GM20431 (cell line): Measurements from ENCODE around the gene METTL17.
"Not testable (repeated sequence)": the region's sequence is repeated elsewhere in the genome, so short reads cannot be mapped to it uniquely, and the experiment has no call there.

ENCODE experiments used
- in situ Hi-C: fragments of 300-500 bp; cut with MseI, MboI; formaldehyde crosslinking; loops from one replicate; pipeline ENCODE4 v1.15.0; 2020; ENCODE audit warnings: low sequenced_read_pairs; ENCODE audit not compliant: unreplicated experiment

METTL17 gene

DNA sequence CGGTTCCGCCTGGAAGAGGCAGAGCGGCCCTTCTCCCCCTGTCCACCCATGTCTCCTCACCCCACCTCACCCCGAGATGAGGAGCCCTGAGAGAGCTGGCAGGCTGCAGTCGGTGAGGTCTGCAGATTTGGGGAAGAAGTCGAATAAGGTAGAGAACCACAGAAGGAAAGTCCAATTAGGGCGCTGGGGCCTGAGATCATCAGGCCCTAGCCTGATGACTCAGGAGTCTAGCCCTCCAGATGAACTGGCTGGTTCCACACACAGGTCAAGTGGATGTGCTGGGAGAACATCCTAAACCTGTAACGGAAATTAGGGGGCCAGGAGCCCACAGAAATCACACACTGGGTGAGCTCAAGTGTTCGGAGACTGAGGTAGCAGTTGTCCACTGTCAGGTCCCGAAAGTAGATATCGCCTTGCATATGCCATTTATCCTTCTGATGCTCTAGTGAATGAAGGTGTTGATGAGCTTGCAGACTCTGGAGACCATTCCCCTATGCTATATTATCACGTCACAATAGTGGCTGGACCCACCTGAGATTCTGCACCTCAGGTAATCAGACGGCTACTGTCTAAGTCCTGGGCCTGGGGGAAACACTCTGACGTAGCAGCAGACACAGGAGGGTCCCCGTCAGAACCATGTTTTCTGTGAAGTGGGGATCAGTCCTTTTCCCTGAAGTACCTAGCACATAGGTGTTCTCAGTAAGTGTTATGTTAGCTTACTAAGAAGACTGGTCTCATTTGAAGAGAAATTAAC, 886 bp upstream of the METTL17 start:
- in situ Hi-C loops = no loop called here

DNA sequence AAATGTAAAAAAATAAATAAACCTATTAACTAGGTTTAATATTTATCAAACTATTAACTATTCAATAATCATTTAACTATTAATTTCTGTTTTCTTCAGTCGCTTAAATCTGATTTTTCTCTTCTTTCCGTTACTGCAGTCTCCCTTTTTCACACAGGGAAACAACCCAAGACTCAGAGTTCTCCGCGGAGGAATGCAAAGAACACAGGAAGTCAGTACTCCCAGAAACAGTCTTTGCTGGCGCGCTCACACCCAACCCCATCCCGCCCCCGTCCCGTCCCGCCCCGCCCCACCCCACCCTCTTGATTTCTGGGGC, 351 bp upstream of the METTL17 start:
- in situ Hi-C loops = no loop called here

DNA sequence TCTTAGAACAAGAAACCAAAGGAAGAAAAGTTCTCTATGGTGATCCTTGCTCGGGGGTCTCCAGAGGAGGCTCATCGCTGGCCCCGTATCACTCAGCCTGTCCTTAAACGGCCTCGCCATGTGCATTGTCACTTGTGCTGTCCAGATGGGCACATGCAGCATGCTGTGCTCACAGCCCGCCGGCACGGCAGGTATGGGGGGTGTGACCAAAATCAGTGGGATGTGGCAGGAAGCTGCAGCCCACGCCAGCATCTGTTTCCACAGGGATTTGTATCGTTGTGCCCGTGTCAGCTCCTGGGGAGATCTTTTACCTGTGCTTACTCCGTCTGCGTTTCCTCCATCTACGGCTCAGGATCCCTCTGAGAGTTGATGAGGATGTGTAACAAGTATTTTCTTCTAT, 6.7 kb downstream of the METTL17 start:
- in situ Hi-C loops = no loop called here

DNA sequence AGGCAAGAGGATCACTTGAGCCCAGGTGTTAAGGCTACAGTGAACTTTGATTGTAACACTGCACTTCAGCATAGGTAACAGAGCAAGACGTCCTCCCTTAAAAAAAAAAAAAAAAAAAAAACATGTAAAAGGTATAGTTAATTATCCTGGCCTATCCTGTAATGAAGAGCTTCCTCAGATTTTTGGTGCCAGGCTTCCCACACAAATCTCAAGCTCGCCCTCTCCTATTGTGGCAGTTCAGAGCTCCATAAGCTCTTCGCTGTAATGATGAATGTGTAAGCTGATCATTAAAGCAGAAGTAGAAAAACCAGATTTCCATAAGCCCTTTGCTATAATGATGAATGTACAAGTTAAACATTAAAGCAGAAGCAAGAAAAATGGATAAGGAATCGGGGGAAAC, 7.3 kb downstream of the METTL17 start:
- in situ Hi-C loops = no loop called here

DNA sequence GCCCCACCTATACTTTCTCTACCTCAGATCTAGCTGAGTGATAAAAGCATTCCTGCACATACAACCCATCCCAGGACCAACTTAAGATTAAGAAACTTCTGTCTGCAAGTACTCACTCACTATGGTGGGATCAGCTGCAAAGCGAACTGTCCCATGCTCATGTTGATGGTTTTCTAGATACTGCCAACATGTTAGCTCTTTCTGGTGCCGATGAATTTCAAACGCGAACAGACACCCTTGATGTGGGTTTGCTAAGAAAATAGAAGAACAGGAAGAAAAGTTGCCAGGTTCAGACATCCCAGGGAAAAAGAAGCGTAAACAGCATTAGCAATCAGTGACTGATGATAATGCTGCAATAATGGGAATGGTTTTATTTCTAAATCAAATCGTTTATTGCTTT, 7.8 kb downstream of the METTL17 start:
- in situ Hi-C loops = no loop called here

DNA sequence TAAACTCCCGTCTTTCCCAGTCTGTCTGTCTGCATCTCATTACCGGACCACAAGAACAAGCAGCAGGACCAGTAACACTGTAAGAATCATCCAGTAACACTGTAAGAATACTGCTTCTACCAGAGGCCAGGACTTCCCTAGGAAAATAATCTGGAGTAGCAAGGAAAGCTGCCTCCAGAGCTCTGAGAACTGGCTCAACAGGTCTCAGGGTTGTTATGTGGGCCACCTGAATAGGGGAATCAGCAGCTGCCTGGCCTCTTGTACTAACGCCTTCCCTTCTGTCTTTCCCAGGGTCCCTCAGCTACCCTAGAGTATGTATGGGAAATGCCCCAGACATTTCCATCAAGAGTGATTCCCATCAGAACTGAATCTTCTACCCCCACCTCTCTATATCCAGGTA, 8.4 kb downstream of the METTL17 start:
- in situ Hi-C loops = no loop called here

DNA sequence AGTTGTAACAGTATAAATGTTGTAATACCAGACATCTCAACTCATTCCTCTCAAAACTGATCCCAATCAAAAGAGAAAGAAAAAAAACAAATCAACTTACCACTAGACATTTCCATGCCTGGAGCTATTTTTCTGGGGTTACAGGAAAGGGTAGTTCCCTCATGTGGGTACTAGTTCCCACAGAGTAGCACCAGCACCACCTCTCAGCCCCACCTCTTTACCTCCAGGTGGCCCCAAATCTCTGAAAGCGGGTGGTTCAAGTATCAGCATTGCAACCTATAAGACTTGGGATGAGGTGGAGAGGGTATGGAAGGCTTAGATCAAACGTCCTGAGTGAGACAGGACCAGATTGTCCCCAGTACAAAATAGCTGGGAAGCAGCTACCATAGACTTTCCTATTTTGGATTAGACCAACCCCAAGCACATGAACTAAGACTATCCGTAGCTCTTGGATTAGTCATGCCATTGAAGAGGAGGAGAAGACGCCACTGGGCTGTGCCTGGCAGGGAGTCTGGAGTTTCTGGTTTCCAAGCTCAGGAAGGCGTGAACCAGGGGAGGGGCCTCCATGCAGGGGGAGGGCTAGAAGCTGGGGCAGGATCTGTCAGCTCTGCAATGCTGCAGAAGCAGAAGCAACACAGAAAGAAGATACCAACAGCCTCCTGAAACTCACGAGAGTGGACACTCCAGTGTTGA, 9.0 kb downstream of the METTL17 start, which contains the start of gene SLC39A2:
SLC39A2 (plus strand) TSS at position 620 of the 693 bp plus-strand sequence. CDS start 154 bp downstream, outside the sequence.
- in situ Hi-C loops = no loop called here

DNA sequence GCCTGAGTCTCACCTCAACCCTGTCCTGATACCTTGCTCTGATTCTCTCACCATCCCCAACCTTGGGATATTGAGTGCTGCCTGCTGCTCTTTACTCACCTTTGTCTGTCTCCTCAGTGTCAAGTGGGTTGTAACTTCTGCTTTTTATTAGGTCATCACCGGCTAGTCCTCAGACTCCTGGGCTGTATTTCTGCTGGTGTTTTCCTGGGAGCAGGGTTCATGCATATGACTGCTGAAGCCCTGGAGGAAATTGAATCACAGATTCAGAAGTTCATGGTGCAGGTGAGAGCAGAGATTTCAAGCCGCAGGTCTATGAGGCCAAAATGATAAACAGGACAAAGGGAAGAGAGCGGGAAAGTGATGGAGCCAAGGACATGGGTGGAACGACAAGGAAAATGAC, 9.8 kb downstream of the METTL17 start:
- in situ Hi-C loops = no loop called here

DNA sequence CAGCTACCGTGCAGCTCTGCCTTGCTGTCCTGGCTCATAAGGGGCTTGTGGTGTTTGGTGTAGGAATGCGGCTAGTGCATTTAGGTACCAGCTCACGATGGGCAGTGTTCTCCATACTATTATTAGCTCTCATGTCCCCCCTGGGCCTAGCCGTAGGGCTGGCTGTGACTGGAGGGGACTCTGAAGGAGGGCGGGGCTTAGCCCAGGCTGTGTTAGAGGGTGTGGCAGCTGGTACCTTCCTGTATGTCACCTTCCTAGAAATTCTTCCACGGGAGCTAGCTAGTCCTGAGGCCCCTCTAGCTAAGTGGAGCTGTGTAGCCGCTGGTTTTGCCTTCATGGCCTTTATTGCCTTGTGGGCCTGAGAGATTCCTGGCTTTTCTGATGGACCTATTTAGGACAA, 11.4 kb downstream of the METTL17 start:
- in situ Hi-C loops = no loop called here

DNA sequence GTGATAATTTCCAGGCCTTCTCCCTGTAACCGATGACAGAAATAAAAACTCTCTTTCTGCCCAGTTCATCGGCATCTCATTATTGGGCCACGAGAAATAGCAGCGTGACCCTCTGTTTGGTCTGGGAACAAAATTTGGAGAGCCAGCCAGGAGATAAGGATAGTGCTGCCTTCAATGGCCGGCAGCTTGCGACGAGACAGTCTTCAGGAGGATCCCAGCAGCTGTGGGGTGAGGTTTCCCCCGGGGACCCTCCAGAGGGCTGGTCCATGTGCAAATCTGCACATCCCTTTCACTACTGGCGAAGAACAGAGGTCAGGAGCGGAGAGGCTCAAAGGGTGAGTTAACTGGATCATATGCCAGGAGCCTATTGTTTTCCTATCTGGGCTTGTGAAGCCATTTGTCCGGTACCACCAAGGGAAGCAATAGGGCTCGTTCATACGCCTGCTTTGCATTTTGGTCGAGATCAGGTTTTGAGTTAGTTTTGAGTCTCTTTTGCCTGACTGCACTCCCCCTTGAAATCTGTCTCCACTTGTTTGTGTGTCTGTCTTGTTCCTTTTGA, 14.1 kb downstream of the METTL17 start:
- in situ Hi-C loops = no loop called here

DNA sequence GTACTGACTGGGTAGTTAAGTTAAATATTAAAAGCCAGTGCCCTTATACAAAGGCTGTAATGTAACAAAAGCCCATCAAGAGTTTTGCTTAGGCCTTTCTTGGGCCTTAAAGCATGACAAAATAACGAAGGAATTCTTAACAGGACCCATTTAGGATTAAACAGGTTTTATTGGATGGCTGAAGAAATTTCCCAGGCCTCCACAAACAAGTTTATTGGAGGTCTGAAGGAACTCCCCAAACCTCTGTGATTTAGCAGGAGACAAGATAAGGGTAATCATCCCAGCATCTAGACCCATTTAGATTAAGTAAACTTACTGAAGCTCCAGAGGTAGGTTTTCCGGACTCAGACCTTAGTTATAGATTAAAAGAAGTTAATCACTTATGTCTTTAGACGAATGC, 19.9 kb downstream of the METTL17 start:
- in situ Hi-C loops = not testable (repeated sequence)

DNA sequence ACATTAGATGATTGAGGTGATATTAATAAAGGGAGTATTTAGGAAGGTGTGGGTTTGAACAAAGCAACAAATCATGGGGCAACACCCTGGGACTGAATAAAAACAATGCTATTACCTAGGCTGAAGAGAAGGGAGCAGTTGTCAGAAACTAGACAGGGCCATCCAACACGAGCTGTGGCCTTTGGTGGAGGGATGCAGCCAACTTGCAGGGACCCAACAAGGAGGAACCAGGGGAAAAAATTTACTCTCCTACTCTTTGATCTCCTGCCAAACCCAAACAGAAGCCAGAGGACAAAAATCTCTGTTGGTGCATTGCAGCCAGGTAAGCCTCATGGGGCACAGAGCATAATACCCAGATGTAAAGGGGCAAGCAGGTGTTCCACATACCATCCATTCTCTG, 21.4 kb downstream of the METTL17 start:
- in situ Hi-C loops = no loop called here

DNA sequence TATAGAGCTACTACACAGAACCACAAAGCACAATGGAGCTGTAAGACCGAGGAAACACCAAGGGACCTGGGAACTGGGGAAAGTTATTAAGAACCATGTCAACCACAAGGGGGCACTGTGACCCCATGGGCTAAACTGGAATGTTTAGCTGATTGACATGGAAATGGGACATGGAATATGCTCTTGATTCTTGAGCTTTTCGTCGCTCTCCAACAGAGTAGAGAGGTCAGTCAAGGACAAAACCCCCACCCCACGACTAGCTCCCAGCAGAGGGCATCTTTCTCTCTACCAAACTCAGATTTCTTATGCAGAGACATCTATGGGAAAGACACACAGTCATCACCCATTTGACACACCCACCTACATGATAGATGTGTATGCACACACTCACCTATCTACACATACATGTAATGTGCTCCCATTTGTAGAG, 25.0 kb downstream of the METTL17 start:
- in situ Hi-C loops = no loop called here

DNA sequence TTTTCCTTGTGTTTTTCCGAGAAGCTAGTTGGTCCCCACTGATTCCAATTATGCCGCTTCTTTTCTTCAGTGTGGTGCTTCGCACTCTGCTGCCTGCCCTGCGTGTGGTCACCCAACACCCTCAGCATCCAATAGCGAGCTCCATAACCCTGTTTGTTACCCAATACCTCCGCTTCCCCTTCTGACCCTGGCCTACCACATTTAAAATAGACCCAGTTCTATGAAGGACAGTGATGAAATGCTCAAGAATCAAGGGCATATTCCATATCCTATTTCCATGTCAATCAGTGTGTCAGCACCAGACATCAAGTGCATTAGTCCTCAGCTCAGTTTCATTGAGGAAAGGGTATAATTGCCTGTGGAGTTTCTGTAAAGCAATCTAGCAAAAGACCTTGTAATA, 25.5 kb downstream of the METTL17 start:
- in situ Hi-C loops = no loop called here

DNA sequence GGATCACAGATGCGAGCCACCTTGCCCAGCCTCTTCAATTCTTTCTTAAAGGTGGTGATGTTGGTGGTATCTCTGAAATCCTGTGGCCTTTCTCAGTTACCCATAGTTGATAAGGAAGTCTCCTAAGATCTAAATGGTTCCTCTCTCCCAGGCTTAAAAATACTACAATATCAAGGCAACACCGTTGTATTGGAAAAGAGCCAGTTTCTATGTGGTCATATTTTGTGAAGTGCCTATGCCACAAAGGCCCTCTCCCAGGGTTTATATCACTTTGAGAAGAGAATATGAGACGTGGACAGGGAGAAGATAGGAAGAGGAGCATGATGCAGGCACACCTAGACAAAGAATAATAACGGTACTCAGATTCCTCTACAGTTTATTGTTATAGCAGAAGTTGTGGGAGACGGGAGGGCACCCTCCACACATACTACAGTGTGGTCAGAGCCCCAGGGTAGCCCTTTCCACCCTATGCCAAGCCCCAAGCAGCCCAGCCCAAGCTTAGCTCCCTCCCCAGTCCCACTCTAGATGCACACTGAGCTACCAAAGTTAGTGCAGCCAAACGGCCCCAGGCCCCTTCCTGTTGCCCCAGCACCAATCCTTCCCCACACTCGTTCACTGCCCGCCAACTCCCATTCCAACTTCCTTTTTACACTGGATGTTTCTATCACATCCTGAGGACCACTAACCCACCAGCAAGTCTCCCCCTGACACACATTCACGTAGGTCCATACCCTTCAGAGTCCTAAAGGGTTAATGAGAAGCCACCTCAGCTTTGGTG, 26.8 kb downstream of the METTL17 start:
- in situ Hi-C loops = no loop called here

DNA sequence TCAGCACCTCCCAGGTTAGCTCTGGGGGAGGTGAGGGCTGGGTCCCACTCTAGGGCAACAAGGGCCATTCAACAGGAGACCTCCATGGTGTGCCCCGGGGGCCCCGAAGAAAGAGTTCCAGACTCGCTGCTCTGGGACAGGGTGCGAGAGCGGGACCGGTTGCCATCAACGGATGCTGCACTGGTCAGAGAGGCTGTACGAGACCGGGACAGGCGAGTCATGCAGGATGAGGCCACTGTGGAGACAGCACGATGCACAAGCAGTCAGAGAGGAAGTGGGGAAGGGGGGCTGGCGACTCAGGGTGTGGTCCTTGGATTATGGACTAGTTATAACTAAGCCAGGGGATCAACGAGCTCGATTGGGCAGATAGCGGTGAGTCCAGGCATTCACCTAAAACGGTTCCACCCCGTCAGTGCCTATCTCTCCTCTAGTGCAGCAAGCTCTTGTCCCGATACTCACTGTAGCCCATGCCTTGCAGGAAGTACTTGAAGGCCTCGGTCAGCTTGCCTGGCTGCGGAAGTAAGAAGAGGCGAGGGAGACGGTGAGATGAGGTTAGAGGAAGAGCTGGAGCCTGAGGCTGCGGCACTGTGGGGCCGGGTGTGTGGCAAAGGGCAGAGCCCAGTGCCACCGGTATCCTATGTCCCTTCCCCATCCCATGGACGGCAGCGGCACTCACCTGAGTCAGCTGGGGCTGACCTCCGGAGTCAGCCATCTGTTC, 27.9 kb downstream of the METTL17 start:
- in situ Hi-C loops = no loop called here

DNA sequence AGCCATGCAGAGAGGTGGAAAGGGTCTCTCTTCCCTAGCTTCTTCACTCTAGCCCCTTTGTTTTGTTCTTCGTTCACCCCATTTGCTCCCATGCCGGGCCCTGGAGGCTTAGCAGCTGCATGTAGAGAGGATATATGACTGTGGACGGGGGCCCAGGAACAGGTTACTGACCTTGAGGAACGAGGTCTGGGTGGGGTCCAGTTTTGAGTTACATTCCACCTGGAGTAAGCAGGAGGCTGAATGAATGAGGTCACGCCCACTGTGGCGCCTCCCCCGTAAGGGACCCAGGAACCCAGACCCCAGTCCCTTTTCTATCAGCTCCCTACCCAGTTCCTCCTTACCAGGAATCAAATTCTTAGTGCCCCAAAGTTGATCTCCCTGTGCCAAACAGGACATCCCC, 28.5 kb downstream of the METTL17 start:
- in situ Hi-C loops = no loop called here

DNA sequence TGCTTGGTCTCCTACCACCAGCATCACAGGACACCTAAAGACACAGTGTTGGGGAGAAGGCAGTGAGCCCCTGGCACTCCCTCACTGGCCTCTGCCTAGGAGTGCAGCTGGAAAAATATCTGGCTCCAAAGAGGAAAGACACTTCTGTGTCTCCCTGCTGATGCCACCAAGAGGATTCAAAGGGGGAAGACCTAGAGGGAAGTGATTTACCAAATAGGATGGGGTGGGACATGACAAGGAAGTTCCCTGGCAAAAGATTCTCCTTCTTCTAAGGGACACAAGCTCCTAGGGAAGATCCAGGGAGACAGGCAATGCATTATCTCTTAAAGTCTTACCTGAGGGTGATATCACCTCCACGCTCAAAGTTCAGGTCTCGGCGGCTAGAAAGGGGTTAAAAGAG, 29.0 kb downstream of the METTL17 start:
- in situ Hi-C loops = no loop called here

DNA sequence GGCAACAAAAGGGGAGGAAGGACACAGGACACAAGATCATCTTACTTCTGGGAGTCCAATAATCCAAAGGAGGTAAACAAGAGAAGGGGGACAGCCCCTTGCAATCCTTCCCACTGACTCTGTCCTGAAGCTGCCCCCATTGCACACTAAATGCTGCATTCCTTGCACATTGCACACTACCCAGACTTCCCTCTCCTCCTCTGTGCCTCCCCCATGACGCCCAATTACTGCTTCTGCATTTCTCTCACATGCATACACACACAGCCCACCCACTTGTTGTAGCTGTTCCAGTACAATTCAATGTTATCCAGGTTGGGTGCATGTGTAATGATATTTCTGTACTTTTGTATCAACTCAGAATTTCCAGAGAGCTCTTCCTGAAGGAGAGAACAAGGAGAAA, 29.6 kb downstream of the METTL17 start:
- in situ Hi-C loops = no loop called here

DNA sequence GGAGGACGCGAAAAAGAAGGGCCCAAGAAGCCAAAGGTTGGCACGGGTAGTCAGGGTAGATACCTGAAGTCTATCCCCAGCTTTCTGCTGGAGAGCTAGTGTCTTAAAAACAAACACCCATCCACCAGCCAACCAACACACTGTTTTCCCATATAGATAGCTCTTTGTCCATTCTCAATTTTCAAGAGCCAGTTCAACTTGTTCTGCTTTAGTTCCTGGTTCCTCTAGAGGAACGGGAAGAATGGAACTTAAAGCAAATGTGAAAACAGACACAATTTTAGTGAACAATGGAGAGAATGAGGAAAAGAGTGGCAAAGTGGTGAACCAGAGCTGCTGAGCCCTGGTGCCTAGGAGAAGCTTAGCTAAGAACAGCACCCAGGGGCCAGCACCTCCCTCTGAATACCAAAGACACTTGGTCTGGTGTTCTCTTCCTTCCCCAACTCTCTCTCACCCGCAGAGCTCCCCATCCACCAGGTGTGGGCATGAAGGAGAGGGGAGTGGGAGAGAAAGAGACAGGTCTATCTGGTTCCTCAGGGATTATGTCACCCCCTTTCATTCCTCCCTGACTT, 31.3 kb downstream of the METTL17 start:
- in situ Hi-C loops = no loop called here
